ENCODE results near the gene PLXNA4.

DNA sequence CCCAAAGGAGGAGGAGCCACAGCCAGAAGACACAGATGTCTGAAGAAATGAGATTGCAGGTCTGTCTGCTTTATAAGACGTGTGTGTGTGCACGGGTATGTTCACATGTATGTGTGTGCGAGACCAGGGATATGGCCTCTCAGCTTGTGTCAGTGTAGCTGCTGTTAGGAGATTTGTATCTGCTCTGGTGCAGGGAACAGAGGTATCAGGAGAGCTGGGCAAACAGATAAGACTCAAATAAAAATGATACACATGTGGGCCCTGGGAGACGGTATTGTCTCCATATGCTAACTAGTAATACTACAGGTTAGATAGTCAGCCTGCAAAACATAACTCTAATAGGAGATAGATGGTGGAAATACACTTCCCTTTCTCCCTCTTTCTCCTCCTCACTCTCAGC, 161.0 kb downstream of the PLXNA4 start:
- TF ChIP-seq EZH2phosphoT487 (conservative IDR thresholded peaks at IDR 0.05; ENCODE audit: low read length), result no peak
- TF ChIP-seq, protein P1, sequence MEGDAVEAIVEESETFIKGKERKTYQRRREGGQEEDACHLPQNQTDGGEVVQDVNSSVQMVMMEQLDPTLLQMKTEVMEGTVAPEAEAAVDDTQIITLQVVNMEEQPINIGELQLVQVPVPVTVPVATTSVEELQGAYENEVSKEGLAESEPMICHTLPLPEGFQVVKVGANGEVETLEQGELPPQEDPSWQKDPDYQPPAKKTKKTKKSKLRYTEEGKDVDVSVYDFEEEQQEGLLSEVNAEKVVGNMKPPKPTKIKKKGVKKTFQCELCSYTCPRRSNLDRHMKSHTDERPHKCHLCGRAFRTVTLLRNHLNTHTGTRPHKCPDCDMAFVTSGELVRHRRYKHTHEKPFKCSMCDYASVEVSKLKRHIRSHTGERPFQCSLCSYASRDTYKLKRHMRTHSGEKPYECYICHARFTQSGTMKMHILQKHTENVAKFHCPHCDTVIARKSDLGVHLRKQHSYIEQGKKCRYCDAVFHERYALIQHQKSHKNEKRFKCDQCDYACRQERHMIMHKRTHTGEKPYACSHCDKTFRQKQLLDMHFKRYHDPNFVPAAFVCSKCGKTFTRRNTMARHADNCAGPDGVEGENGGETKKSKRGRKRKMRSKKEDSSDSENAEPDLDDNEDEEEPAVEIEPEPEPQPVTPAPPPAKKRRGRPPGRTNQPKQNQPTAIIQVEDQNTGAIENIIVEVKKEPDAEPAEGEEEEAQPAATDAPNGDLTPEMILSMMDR (IDR thresholded peaks at IDR 0.05; ENCODE audit: insufficient read depth, low read length, poor library complexity, severe bottlenecking), result no peak
